Osteocyte (in vitro differentiated cells): ENCODE results near the gene PRRC2B. TPM values are rescaled to one million over a fixed set of nuclear protein-coding genes. Genes with fewer than 3 reads are reported as not detected.

ENCODE experiments used
- DNase-seq: peaks from one replicate; pipeline ENCODE4 v3.0.0; 2021; ENCODE audit warnings: mixed read lengths; ENCODE audit not compliant: unreplicated experiment; ENCODE audit errors: extremely low spot score
- H3K27ac Mint-ChIP-seq: one replicate; pipeline ENCODE4 v1.8.0; 2021; ENCODE audit warnings: mild to moderate bottlenecking, mixed read lengths; ENCODE audit not compliant: unreplicated experiment
- H3K27me3 Mint-ChIP-seq: one replicate; pipeline ENCODE4 v1.8.0; 2021; ENCODE audit warnings: mixed read lengths; ENCODE audit not compliant: unreplicated experiment
- H3K36me3 Mint-ChIP-seq: one replicate; pipeline ENCODE4 v1.8.0; 2021; ENCODE audit warnings: mixed read lengths; ENCODE audit not compliant: unreplicated experiment
- H3K4me1 Mint-ChIP-seq: one replicate; pipeline ENCODE4 v1.8.0; 2021; ENCODE audit warnings: mixed read lengths; ENCODE audit not compliant: unreplicated experiment
- H3K4me3 Mint-ChIP-seq: one replicate; pipeline ENCODE4 v1.8.0; 2021; ENCODE audit warnings: mild to moderate bottlenecking, moderate library complexity, mixed read lengths; ENCODE audit not compliant: unreplicated experiment
- H3K9me3 Mint-ChIP-seq: one replicate; pipeline ENCODE4 v1.8.0; 2021; ENCODE audit warnings: mixed read lengths; ENCODE audit not compliant: unreplicated experiment
- total RNA-seq: library from RNA; stranded (reverse); gene quantifications from 2 replicates; pipeline ENCODE4 v1.2.1, GENCODE V29; 2021
- TF ChIP-seq, protein P1 (sequence below): fragments of 200-600 bp; sonication (generic); IDR thresholded peaks from 2 replicates; pipeline ENCODE4 v1.5.0; 2021; ENCODE audit warnings: antibody characterized with exemption, mild to moderate bottlenecking, moderate library complexity

The PRRC2B gene
- total RNA-seq, 1 donor from 2014 or later, result 290 TPM

DNA sequence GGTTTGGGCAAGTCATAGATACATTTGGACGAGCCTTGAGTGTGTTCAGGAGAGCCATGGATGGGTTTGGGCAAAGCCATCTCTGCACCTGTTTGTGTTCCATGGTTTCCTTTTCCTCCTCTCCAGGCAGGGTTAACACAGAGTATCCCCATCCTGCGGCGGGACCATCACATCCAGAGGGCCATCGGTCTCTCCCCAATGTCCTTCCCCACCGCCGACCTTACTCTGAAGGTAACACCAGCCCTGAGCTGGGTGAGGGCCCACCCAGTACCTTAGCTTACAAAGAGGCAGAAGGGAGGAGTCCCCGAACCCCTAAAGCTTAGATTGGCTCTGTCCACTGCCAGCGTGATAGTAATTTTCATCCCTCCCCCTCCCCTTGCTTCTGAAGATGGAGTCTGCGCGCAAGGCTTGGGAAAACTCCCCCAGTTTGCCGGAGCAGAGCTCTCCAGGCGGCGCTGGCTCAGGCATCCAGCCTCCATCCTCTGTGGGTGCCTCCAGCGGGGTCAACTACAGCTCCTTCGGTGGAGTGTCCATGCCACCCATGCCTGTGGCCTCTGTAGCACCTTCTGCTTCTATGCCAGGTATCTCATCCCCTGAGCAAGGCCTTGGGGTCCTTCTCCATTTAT is 90.8 kb downstream of the PRRC2B start:
- Mint-ChIP-seq H3K36me3 (peaks cover 59% of the 10 kb centered on the region), H3K27me3 (no peaks in the 10 kb centered on the region), H3K4me1 (no peaks in the 10 kb centered on the region), H3K9me3 (no peaks in the 10 kb centered on the region), H3K4me3 (no peak overlapping the region), H3K27ac (no peak overlapping the region)
- DNase-seq, result no peak
- TF ChIP-seq, protein P1, sequence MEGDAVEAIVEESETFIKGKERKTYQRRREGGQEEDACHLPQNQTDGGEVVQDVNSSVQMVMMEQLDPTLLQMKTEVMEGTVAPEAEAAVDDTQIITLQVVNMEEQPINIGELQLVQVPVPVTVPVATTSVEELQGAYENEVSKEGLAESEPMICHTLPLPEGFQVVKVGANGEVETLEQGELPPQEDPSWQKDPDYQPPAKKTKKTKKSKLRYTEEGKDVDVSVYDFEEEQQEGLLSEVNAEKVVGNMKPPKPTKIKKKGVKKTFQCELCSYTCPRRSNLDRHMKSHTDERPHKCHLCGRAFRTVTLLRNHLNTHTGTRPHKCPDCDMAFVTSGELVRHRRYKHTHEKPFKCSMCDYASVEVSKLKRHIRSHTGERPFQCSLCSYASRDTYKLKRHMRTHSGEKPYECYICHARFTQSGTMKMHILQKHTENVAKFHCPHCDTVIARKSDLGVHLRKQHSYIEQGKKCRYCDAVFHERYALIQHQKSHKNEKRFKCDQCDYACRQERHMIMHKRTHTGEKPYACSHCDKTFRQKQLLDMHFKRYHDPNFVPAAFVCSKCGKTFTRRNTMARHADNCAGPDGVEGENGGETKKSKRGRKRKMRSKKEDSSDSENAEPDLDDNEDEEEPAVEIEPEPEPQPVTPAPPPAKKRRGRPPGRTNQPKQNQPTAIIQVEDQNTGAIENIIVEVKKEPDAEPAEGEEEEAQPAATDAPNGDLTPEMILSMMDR, result no peak

DNA sequence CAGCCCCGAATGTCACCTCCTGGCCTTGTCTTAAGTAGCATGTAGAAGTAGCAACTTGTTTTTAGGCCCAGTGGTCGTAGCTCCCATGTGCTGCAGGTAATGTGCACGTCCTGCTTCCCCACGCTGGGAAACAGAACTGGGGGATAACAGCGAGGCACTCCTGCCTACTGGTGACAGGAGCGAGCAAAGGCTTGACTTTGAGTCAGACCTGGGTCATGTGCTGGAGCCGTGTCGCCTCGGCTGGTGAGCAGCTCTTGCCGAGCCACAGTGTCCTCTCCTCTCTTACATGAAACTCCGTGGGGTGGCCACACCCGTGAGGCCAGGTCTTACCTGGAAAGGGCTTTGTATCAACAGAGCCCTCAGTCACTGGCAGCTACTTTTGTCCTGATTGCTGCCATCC is 91.3 kb downstream of the PRRC2B start:
- TF ChIP-seq, protein P1, result no peak
- no peak overlapping the region for H3K27ac Mint-ChIP-seq
- H3K4me3 Mint-ChIP-seq, result no peak overlapping the region
- H3K9me3 Mint-ChIP-seq, result no peaks in the 10 kb centered on the region
- DNase-seq, result no peak
- H3K36me3 Mint-ChIP-seq, result peaks cover 59% of the 10 kb centered on the region
- no peaks in the 10 kb centered on the region for H3K4me1 Mint-ChIP-seq
- no peaks in the 10 kb centered on the region for H3K27me3 Mint-ChIP-seq

DNA sequence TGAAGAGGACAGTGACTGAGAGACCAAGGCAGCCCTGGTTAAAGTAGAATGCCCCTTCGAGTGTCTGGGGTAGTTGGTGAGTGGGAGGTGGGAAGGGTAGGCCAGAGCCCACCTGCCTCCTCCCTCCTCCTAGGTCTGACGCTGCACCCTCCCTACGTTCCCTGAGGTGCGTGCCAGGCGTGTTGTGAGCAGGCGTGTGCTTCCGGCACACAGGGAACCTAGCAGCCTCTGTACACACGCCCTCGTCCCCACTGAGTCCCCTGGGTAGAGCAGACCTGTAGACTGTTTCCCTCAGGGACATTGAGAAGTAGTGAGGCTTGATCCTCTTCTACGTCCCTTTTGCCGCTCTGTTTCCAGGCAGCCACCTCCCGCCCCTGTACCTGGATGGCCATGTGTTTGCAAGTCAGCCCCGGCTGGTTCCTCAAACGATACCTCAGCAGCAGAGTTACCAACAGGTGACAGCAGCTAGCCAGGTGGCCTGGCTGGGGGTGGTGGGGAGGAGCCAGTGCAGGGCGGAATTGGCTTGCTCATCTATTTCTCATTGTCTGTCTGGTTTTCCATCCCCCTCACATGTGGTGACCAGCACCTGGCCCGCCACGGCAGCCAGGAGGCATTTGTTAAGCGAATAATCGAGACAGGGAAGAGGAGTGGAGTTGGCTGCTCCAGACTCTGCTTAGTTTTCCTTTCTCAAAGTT is 92.0 kb downstream of the PRRC2B start:
- Mint-ChIP-seq H3K27me3 (no peaks in the 10 kb centered on the region), H3K9me3 (no peaks in the 10 kb centered on the region), H3K4me3 (no peak overlapping the region), H3K36me3 (peaks cover 62% of the 10 kb centered on the region), H3K27ac (no peak overlapping the region), H3K4me1 (no peaks in the 10 kb centered on the region)
- TF ChIP-seq, protein P1, result no peak
- no peak for DNase-seq

DNA sequence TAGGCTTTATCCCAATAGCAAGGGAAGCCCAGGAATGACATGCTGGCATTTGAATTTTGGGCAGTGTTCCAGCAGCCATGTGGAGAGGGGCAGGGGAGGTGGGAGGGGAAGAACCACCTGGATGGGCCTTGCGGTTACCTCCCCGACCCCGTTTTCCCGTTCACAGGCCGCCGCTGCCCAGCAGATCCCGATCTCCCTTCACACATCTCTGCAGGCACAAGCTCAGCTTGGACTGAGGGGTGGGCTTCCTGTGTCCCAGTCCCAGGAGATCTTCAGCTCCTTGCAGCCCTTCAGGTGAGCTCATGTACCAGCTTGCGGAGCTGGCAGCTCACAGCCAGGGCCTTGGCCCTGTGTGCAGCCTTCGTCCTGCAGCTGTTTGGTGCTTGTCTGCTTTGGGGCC is 93.1 kb downstream of the PRRC2B start:
- Mint-ChIP-seq H3K9me3 (no peaks in the 10 kb centered on the region), H3K27me3 (no peaks in the 10 kb centered on the region), H3K4me1 (no peaks in the 10 kb centered on the region), H3K36me3 (peaks cover 67% of the 10 kb centered on the region), H3K4me3 (no peak overlapping the region), H3K27ac (no peak overlapping the region)
- TF ChIP-seq, protein P1, result no peak
- DNase-seq, result no peak

DNA sequence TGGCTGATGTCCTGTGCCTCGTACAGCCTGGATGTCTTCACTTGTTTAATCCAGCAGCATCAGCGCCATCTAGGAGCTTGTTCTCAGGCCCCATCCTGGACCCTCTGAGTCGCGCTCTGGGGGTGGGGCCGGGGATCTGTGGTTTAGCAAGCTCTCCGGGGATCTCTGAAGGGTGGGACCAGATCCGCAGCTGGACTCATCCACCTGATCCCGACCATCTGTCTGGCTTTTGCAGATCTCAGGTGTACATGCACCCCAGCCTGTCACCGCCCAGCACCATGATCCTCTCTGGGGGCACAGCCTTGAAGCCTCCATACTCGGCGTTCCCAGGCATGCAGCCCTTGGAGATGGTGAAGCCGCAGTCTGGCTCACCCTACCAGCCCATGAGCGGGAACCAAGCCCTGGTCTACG is 93.7 kb downstream of the PRRC2B start:
- H3K9me3 Mint-ChIP-seq, result no peaks in the 10 kb centered on the region
- H3K36me3 Mint-ChIP-seq, result peaks cover 64% of the 10 kb centered on the region
- H3K4me3 Mint-ChIP-seq, result no peak overlapping the region
- no peaks in the 10 kb centered on the region for H3K27me3 Mint-ChIP-seq
- H3K27ac Mint-ChIP-seq, result no peak overlapping the region
- TF ChIP-seq, protein P1, result no peak
- no peaks in the 10 kb centered on the region for H3K4me1 Mint-ChIP-seq
- DNase-seq, result no peak
